T47D (cell line): ENCODE results near the gene GGA2.

Experiments
- DNase-seq, 2 experiments: peaks; one replicate each; pipeline versions ENCODE4 v3.0.0 to v3.0.0-alpha.2; 2011 to 2012; ENCODE audit warnings: low read depth in 1 of 2, low spot score in 1 of 2
- JUND ChIP-seq: IDR thresholded peaks from 2 replicates; pipeline ENCODE4 v1.6.1; 2012; ENCODE audit warnings: low read depth
- in situ Hi-C: cut with HindIII; loops from 2 replicates; pipeline ENCODE4 v1.10.0; 2016; ENCODE audit warnings: low sequenced_read_pairs, low pct_unique_long_range_greater_than_20kb

GGA2 gene

GRCh38 chr16:23537390-23537789, 27.1 kb upstream of the GGA2 start:
- no peak for DNase-seq
- in situ Hi-C loops = no loop called here
- TF ChIP-seq JUND = no peak

- no peak for TF ChIP-seq JUND
- in situ Hi-C loops = no loop called here
- DNase-seq = no peak
Observed at GRCh38 chr16:23535901-23536300, 25.6 kb upstream of the GGA2 start.

DNA sequence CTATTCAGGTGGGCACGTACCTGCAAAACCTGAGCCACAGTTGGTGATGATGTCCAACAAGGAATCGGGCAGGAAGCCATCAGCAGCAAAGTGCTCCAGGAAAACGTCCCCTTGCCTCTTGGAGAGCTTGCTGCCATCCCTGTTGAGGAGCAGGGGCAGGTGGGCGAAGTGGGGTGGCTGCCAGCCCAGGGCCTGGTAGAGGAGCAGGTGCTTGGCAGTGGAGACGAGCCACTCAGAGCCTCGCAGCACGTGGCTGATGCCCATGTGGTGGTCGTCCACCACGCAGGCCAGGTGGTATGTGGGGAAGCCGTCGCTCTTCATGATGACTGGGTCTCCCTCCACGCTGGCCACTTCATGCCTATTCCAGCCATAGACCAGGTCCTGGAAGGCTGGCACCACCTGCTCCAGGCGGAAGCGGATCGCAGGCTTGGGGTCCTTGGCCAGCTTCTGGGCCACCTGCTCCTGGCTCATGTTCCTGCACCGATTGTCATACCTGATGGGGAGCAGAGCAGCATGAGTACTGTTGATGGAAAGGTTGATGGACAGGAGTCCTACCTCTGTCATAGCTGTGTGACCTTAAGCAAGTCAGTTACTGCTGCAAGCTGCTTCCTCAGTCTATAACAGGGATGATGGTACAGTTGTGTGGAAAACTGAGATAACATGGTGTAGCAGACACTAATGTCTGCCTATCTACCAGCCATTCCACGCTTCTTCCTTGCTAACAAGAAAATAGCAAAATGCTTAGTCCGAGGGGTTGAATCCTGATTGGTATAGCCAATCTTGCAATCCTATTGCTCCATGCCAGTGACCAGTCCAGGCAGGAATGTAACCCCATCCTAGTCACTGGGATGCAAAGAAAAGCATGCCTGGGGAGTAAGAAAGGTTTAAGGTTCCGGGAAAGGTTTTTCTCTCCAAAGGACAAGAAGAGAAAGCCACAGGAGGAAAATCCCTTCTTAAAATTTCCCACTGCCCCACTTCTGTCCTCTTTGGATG, 24.9 kb upstream of the GGA2 start:
- no peak for TF ChIP-seq JUND
- no peak for DNase-seq
- in situ Hi-C loops = no loop called here

DNA sequence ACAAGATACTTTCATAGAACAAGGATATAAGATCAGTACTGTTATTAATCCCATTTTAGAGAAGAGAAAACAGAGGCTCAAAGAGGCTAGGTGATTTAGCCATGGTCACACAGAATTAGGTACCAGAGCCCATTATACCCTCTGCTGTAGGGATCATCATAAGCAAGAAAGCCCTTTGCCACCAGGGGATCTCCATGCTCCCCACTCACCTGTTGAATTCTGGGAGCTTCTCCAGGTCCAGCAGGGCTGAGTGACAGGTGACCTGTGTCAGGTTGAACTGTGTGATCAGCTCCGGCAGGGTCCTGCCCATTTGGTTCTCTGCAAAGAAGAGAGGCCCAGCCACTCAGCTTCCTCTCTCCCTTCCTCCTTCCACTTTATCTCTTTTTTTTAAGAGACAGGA, 22.2 kb upstream of the GGA2 start:
- in situ Hi-C loops = no loop called here
- TF ChIP-seq JUND = no peak
- no peak for DNase-seq

GRCh38 chr16:23530062-23530461, 19.8 kb upstream of the GGA2 start:
- no peak for TF ChIP-seq JUND
- DNase-seq = no peak
- in situ Hi-C loops = no loop called here

GRCh38 chr16:23528644-23529310, 18.5 kb upstream of the GGA2 start:
- DNase-seq = no peak
- in situ Hi-C loops = no loop called here

DNA sequence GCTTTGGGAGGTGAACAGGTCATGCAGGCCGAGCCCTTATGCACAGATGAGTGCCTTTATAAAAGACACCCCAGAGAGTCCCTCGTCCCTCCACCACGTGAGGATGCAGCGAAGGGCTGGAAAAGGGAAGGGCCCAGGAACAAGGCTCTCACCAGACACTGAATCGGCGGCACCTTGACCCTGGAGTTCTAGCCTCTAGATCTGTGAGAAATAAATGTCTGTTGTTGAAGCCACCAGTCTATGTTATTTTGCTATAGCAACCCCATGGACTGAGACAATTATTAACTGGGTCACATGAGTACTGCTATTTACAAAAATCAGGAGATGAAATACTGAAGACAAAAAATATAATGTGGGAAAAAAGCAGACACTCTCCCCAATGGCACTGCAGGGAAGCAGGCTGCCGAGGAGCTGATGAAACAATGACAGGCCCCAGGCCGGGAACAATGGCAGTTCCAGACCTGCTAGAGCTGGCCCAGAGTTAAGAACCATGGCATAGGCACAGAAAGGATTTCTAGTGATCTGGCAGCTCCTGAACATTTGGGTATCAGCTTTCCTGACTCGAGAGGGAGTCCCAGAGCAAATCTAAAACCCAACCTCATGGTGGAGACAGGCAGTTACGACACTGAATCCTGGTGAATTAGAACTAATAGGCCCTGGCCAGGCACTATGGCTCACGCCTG, 17.8 kb upstream of the GGA2 start:
- in situ Hi-C loops = no loop called here
- no peak for TF ChIP-seq JUND
- no peak for DNase-seq

More at GRCh38 chr16:23528644-23529310, 18.5 kb upstream of the GGA2 start:
- no peak for TF ChIP-seq JUND

GRCh38 chr16:23524886-23525285, 14.6 kb upstream of the GGA2 start:
- in situ Hi-C loops = no loop called here
- DNase-seq = no peak
- no peak for TF ChIP-seq JUND

DNA sequence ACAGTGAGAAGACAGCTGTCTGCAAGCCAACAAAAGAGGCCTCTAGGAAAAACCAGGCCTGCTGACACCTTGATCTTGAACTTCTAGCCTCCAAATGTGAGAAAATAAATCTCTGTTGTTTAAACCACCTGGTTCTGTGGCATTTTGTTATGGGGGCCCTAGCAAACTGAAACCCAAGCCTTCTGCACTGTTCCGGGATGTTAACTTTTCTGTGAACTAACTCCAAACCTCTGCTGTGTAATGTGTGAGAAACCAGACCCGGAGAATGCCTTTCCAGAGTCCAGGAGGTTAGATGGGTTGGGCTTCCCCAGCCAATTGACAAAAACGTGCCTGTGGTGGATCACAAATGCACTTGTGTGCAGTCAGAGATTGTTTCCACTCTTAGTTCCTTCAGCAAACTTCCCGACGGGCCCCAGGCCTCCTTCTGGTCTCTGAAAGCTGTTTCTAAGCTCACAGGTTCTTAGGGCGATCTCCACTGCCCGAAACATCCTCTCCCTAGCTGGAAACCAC, 13.6 kb upstream of the GGA2 start:
- TF ChIP-seq JUND = no peak

GRCh38 chr16:23523321-23523720, 13.0 kb upstream of the GGA2 start:
- in situ Hi-C loops = no loop called here
- TF ChIP-seq JUND = no peak
- no peak for DNase-seq

More for the DNA sequence above, 13.6 kb upstream of the GGA2 start:
- in situ Hi-C loops = no loop called here
- no peak for DNase-seq

GRCh38 chr16:23521965-23522364, 11.7 kb upstream of the GGA2 start:
- in situ Hi-C loops = no loop called here
- no peak for DNase-seq
- no peak for TF ChIP-seq JUND

DNA sequence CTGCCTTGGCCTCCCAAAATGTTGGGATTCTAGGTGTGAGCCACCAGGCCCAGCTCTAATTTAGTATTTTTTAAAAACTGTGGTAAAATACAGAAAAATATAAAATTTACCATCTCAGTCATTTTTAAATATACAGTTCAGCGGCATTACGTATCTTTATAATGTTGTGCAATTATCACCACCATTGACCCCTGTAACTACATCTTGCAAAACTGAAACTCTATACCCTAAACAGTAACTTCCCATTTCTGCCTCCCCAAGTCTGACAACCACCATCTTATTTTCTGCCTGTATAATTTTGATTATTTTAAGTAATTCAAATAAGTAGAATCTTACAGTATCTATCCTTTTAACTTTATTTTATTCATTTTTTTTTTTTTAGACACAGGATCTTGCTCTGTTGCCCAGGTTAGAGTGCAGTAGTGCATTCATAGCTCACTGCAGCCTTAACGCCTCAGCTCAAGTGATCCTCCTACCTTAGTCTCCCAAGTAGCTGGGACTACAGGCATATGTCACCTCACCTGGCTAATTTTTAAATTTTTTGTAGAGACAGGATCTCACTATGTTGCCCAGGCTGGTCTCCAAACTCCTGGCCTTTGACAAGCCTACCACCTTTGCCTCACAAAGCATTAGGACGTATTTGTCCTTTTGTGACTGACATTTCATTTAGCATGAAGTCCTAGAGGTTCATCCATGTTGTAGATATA, 10.9 kb upstream of the GGA2 start:
- DNase-seq = no peak
- in situ Hi-C loops = no loop called here
- TF ChIP-seq JUND = no peak

GRCh38 chr16:23520500-23520899, 10.2 kb upstream of the GGA2 start:
- no peak for TF ChIP-seq JUND
- no peak for DNase-seq
- in situ Hi-C loops = no loop called here
